Posterior vena cava (tissue), 2 donors: ENCODE results near the gene ZNF408. TPM values are rescaled to one million over a fixed set of nuclear protein-coding genes. Genes with fewer than 3 reads are reported as not detected.
A peak's percentile ranks its signal among the peaks of the same experiment; 100 is the strongest.

Experiments used
- DNase-seq: peaks from one replicate; pipeline ENCODE4 v3.0.0-alpha.2; 2020; ENCODE audit warnings: low spot score
- intact Hi-C, 2 donors: fragments of 100-400 bp; cut with DNase I; formaldehyde crosslinking; loops; one replicate each; pipeline versions ENCODE4 v1.14.1 to v1.14.2; 2022 to 2023
- total RNA-seq, 2 donors: library from RNA; stranded (reverse); fragmentation: NEBNext Ultra II Directional; extraction: Animal tissue kit (Norgen Biotek cat#: 25700); gene quantifications; one replicate each; pipeline ENCODE4 v1.2.1, GENCODE V29; 2021
- donor health status: DM: yes; HTN: yes; CAD: no.
- donor health status: DM: yes; HTN: yes; CAD: no.

ZNF408 gene
- total RNA-seq, 2 donors from 2014 or later, result 5.4 to 5.7 TPM

DNA sequence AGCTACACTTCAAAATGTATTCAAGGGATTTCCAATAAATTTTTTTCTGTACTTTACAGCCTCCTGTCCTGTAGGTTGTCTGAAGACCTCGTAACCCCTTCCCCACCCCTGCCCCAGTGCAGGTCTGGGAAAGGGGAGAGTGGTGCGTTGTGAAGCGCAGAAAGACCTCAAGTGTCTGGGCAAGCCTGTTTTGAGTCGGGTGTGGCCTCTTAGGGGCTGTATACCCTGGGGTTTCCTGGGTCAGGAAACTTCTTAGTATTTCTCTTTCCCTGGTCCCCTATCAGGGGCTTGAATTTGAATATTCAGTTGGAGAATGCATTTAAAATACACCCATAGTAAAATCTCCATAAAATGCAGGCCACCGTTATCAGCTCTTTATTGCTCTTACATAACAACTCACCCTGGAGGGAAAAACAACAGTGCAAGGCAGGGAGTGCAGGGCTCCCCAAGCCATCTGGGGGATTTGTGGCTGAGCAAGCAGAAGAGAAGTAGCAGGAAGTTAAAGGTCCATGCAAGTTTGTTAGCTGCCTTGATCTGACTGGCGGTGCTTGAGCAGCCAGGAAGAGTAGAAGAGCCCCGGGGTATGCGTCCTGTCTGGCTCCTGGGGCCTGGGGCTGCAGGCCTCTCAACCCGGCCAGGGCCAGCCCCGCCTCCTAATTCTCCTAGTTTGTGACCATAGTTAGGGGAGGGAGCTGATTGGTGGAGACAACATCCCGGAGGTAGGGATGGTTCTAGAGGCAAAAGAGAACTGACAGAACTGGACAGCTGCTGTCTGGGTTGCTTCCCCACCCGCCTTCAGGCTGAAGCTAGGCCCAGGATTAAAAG is 26.2 kb upstream of the ZNF408 start:
- peak; percentile 76 for DNase-seq
- intact Hi-C loops, result no loop called here

DNA sequence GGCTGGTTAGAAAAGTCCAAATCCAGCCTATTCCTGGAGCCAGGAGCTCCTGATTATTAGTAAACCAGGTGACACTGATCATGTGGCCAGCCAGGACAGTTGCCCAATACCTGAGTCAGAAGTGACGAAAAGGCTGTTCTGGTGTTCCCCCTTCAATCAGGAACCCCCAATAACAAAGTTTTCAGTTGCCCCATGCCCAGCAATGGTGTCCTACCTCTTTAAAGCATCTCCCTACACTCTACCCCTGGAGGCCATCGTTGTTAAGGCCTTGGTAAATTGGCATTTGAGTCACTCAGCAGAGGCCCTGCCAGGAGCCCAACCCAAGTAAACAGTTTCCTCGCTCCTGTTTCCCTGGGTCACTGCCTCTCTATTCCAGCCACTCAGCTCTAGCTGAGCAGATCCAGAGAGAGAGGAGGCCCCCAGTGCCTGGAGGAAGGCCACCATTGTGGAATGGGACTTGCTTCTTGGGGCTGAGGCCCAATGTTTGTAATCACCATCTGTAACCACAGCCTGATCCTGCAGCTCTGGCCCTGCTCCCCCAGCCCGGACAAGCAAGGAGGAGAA is 25.5 kb upstream of the ZNF408 start:
- peak; percentile 90 for DNase-seq
- intact Hi-C loops, result no loop called here

GRCh38 chr11:46675949-46676348 is 24.9 kb upstream of the ZNF408 start:
- DNase-seq, result peak; percentile 69
- intact Hi-C loops, result no loop called here

- intact Hi-C loops, result no loop called here
- peak; percentile 83 for DNase-seq
Measured at GRCh38 chr11:46676436-46677158, 24.2 kb upstream of the ZNF408 start.

GRCh38 chr11:46677169-46677568 is 23.7 kb upstream of the ZNF408 start:
- intact Hi-C loops, result no loop called here
- peak; percentile 45 for DNase-seq

DNA sequence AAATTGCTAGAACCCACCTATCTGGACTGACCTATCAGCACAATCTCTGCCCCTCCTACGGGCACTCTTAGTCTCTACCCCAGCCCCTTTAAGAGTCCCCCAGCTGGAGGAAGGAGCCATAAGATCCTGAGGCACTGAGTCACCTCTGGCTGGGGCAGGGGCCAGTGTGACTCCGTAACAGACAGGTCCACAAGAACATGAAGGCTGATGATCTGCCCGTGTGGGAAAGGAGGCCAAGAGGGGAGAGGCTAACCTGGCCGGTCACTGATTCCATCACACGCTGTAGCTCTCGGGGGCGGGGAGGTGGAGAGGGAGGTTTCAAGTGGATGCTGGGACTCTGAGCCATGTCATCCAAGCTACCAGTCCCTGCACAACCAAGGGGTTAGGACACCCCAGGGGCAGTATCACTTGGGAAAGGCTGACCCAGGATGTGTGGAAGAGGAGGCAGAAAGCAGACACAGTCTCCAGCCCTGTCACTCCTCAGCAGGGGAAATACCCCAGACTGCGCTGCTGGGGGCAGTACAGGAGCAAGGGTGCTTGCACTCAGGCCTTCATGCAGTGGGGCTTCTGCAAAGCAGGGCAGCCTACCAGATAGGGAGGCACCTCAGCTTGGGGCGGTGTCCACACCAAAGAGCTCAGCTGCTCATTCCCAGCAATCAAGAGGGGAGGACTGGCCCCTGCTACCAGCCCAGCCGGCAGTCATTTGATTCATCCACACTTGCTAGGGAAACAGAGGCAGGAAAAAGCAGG is 22.7 kb upstream of the ZNF408 start:
- peak; percentile 73 for DNase-seq
- intact Hi-C loops, result no loop called here

GRCh38 chr11:46678741-46679130 is 22.1 kb upstream of the ZNF408 start:
- peak; percentile 67 for DNase-seq

GRCh38 chr11:46679241-46680163 is 21.3 kb upstream of the ZNF408 start:
- intact Hi-C loops, result no loop called here
- DNase-seq, result peak; percentile 65

More at GRCh38 chr11:46678741-46679130, 22.1 kb upstream of the ZNF408 start:
- intact Hi-C loops, result no loop called here

GRCh38 chr11:46680164-46680760 is 20.6 kb upstream of the ZNF408 start:
- DNase-seq, result peak; percentile 63
- intact Hi-C loops, result no loop called here

- intact Hi-C loops, result no loop called here
- peak; percentile 37 for DNase-seq
Measured at GRCh38 chr11:46680815-46681214, 20.0 kb upstream of the ZNF408 start.

DNA sequence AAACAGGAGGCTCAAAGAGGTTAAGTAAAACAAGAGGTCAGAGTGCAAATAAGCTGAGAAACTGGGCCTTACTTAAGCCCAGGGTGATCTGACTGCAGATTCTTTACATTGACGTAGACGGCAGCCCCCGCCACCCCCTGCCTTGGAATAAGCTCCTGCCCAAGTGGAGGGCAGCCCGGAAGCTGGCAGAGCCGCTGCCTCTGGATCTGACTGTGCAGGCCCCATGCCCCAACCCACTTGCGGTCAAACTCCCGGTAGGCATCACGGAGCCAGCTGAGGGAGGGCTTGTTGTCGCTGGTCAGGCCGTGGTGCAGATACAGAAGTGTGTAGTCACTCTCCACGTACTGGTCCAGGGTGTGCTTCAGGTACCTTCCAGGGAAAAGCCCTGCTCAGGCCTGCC is 19.0 kb upstream of the ZNF408 start:
- peak; percentile 66 for DNase-seq
- intact Hi-C loops, result no loop called here

GRCh38 chr11:46682773-46683752 is 17.8 kb upstream of the ZNF408 start:
- peak; percentile 49 for DNase-seq
- intact Hi-C loops, result no loop called here

GRCh38 chr11:46684367-46684766 is 16.5 kb upstream of the ZNF408 start:
- DNase-seq, result no peak
- intact Hi-C loops, result no loop called here

DNA sequence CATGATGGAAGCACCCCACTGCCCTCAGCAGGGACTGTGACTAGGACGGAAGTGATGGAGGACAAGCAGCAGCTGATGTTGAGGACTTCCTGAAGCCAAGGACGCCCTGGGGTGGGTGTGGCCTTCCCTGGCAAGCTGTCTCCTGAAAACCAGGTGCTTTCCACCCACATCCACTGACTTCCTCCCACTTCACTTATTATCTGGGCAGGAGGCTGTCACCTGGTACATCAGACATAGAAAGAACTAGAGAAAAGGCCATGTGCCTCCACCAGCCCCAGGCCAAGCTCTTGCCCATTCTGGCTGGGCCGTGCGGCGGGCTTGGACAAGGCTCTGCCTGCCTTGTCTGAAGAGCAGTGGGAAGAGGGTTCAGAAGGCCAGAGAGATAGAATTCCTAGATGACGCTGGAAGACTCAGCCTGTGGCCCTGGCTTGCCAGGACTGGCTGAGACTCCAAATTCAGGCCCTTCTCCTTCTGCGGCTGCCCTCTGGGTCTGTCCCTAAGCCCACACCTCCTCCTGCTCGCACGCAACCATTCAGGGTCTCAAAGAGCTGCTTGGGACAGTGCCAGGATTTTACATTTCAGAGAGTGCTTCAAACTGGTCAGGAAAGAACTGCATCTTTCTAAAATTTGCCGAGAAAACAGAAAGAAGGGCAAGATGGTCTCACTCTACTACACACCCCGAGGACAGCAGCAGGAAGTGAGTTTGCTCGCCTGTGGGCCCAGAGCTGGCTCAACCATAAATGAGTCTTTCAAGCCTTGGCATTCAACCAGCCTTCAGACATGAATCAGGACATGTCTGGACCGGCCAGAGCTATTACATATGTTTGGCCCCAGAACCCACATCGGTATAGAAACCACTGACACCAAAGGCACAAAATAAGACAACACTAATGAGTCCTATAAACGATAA is 13.7 kb upstream of the ZNF408 start:
- intact Hi-C loops, result no loop called here
- peak; percentile 84 for DNase-seq

- intact Hi-C loops, result no loop called here
- no peak for DNase-seq
Measured at GRCh38 chr11:46690702-46691101, 10.1 kb upstream of the ZNF408 start.

GRCh38 chr11:46692450-46692849 is 8.4 kb upstream of the ZNF408 start:
- intact Hi-C loops, result no loop called here
- no peak for DNase-seq
